AG10803 (cell line): ENCODE data around the gene ITGAV.
A peak's percentile ranks its signal among the peaks of the same experiment; 100 is the strongest.
"Not testable (repeated sequence)": the region's sequence is repeated elsewhere in the genome, so short reads cannot be mapped to it uniquely, and the experiment has no call there.

Source experiments
- DNase-seq: peaks from one replicate; pipeline ENCODE4 v3.0.0; 2010; ENCODE audit warnings: low read depth
- H3K4me3 ChIP-seq: 2 replicates; pipeline ENCODE4 v1.5.1; 2011; ENCODE audit warnings: mild to moderate bottlenecking, low read length, control low read depth
- TF ChIP-seq, protein P1 (sequence below): conservative IDR thresholded peaks from 2 replicates; pipeline ENCODE4 v1.5.1; 2011; ENCODE audit warnings: mild to moderate bottlenecking, low read length, control low read depth, inconsistent platforms

The ITGAV gene

GRCh38 chr2:186560254-186560653 is 29.6 kb upstream of the ITGAV start:
- no peak for DNase-seq
- H3K4me3 ChIP-seq = no peak overlapping the region
- TF ChIP-seq, protein P1, sequence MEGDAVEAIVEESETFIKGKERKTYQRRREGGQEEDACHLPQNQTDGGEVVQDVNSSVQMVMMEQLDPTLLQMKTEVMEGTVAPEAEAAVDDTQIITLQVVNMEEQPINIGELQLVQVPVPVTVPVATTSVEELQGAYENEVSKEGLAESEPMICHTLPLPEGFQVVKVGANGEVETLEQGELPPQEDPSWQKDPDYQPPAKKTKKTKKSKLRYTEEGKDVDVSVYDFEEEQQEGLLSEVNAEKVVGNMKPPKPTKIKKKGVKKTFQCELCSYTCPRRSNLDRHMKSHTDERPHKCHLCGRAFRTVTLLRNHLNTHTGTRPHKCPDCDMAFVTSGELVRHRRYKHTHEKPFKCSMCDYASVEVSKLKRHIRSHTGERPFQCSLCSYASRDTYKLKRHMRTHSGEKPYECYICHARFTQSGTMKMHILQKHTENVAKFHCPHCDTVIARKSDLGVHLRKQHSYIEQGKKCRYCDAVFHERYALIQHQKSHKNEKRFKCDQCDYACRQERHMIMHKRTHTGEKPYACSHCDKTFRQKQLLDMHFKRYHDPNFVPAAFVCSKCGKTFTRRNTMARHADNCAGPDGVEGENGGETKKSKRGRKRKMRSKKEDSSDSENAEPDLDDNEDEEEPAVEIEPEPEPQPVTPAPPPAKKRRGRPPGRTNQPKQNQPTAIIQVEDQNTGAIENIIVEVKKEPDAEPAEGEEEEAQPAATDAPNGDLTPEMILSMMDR = no peak

- DNase-seq = no peak
- H3K4me3 ChIP-seq = no peak overlapping the region
- TF ChIP-seq, protein P1 = no peak
Observed at GRCh38 chr2:186561467-186562208, 28.2 kb upstream of the ITGAV start.

- no peak for DNase-seq
- TF ChIP-seq, protein P1 = no peak
- H3K4me3 ChIP-seq = no peak overlapping the region
Observed at GRCh38 chr2:186562209-186562578, 27.7 kb upstream of the ITGAV start.

- H3K4me3 ChIP-seq, DNase-seq: not testable (repeated sequence)
Observed at GRCh38 chr2:186568600-186568999, 21.3 kb upstream of the ITGAV start.

DNA sequence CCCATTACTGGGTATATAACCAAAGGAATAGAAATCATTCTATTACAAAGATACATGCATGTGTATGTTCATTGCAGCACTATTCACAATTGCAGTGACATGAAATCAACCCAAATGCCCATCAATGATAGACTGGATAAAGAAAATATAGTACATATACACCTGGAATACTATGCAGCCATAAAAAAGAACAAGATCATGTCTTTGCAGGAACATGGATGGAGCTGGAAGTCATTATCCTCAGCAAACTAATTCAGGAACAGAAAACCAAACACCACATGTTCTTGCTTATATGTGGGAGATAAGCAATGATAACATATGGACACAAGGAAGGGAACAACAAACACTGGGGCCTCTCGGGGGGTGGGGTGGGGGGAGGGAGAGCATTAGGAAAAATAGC is 20.7 kb upstream of the ITGAV start:
- H3K4me3 ChIP-seq, DNase-seq: not testable (repeated sequence)

DNA sequence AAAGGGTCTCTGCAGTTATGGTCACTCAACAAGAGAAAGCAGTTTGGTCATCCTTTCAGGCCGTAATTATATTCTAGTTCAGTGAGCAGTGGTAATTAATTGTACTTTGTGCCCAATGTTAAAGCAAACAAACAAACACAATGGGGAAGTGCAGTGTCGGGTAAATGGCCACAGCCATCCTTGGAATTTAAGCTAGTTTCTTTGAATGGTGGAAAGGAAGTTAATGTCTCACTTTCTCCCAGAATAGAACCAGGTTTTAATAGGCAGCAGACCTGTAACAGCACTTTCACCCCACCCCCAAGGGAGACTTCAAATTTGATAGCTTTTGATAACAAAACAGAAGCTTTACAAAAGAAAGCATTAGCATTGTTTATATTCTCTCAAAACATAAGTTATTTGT is 20.0 kb upstream of the ITGAV start:
- DNase-seq = no peak
- TF ChIP-seq, protein P1 = no peak
- H3K4me3 ChIP-seq = no peak overlapping the region

DNA sequence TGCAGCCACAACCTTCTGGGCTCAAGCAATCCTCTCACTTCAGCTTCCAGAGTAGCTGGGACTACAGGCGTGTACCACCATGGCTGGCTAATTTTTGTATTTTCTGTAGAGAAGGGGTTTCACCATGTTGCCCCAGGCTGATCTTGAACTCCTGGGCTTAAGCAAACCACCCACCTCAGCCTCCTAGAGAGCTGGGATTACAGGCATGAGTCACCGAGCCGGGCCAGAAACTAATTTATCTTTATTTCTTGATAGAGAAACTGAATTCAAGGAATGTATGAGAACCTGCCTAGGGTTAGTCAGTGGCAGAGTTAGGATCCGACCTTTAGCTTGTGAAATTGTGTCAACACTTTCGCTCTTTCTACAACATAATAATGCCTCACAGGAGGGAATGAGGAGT is 19.3 kb upstream of the ITGAV start:
- H3K4me3 ChIP-seq = no peak overlapping the region
- peak; percentile 34 for DNase-seq
- TF ChIP-seq, protein P1 = no peak

GRCh38 chr2:186572705-186573104 is 17.2 kb upstream of the ITGAV start:
- TF ChIP-seq, protein P1 = no peak
- no peak overlapping the region for H3K4me3 ChIP-seq
- no peak for DNase-seq
